Limb (tissue), 2 donors: ENCODE results near the gene RPL3.

Experiments
- DNase-seq, 2 donors: peaks; one replicate each; pipeline ENCODE4 v3.0.0-alpha.2; 2016; ENCODE audit errors: extremely low spot score in 2 of 2

Gene RPL3

DNA sequence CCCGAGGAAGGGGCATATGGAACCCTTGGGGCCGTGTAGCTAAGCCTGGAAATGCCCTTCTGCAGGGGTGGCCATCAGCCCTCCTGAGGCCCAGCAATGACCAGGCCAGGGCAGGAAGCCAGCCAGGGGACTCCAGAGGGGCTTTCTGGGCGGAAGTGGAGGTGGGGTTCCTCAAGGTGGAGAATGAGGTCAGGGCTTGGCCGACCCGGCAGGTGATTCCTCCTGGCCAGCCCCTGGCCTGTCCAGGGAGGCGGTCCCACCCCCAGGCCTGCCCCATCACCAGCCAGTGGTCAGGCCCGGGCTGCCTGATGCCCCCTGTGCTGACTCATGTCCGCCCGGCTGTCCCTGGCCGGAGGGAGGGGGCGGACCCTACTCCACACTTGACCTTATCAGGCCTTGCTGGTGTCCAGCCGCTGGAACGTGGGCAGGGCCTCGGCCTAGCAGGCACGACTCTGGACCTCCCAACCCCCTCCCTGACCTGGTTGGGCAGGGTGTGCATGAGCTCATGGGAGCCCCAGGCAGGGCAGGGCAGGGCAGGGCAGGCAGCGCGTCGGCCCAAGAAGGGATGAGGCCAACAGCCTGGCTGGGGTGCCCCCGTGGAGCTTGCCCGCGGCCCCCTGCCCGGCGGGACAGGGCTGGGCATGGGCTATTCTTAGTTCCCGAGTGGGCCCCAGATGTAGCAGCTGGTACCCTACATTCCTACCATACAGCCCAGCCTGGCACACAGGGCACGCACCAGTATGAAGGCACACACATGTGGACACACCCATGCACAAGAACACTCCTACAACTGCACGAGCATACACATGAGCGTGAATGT, 35.9 kb downstream of the RPL3 start:
- no peak for DNase-seq

GRCh38 chr22:39282645-39283321, 36.6 kb downstream of the RPL3 start:
- DNase-seq = no peak

GRCh38 chr22:39281126-39281525, 38.3 kb downstream of the RPL3 start:
- DNase-seq = no peak

- no peak for DNase-seq
Observed at GRCh38 chr22:39280250-39280649, 39.2 kb downstream of the RPL3 start.

DNA sequence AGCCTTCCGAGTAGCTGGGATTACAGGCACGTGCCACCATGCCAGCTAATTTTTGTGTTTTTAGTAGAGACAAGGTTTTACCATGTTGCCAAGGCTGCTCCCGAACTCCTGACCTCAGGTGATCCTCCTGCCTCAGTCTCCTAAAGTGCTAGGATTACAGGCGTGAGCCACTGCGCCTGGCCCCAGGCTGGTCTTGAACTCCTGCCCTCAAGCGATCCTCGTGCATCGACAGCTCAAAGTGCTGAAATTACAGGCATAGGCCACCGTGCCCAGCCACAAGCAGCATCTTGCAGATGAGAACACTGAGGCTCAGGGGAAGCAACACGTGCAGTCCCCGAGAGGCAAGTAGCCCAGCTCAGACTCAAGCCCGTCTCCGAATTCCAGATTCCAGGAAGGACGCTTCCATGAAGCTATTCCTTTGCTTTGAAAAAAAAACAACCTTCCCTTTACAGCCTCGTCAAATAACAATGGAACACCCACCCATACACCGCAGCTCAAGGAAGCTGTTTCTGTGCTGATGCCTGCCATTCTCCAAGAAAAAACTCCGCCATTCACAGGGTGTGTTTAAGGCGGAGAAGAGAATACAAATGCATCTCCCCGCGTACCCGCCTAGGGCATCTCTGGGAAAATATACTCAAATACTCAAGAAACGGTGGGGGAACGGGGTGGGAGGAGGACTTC, 40.1 kb downstream of the RPL3 start:
- DNase-seq = no peak

- DNase-seq = no peak
Observed at GRCh38 chr22:39278040-39278439, 41.4 kb downstream of the RPL3 start.

- no peak for DNase-seq
Observed at GRCh38 chr22:39277142-39277607, 42.2 kb downstream of the RPL3 start.

GRCh38 chr22:39276440-39277141, 42.8 kb downstream of the RPL3 start:
- DNase-seq = no peak

GRCh38 chr22:39275814-39276439, 43.5 kb downstream of the RPL3 start:
- no peak for DNase-seq

DNA sequence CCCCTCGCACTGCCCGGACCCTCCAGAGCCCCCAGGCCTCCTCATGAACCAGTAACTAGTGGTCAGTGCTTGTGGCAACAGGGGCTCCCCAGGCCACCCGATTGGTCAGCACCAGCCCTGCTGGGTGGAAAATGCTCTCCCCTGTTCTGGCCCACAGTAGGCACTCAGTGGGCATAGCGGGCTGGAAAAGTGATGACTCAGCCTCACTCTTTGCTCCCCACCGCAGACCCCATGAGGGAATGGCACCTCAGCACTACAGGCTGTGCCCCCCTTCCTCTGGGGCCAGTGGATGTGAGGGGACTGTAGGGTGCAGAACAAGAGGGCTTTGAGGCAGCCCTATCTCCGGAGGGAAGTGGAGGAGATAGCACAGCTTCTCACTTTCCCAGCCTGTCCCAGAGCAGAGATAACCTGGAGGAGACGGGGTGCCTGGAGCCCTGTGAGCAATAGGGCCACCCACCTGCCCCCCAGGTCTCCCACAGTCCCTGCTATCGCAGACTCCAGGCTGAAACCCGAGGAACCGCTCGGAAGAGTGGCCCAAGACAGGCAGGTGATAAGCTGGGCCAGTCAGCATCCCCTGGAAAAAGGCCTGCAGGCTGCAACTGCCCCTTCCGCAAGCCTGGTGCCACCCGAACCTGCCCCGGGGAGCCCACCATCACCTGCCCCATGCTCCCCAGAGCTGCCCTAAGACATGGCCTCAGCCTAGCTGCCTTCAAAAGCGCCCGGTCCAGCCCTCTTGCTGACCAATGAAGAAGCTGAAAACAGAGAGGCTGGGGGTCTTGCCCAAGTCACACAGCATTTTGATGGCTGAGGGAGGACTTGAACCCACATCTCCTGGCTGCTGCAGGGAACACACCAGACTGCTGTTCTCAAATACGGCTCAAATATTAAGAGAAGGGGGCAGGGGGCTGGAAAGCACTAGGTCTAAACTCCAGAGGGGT, 45.2 kb downstream of the RPL3 start:
- DNase-seq = no peak

DNA sequence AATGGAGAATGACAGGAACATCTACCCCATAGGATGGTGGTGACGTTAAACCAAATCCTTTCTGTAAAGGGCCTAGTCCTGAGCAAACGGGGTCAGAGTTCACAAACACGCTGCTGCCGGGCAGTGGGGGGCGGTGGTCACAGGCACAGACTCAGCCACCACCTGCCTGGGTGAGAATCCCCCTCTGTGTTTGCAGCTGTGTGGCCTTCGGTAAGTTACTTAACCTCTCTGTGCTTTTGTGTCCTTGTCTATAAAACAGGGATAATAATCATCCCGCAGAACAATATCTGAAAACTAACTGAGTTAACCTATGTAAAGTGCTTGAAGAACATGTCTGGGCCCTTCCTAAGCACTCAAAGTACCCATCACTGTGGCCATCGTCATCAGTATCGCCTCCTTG, 48.6 kb downstream of the RPL3 start:
- no peak for DNase-seq

DNA sequence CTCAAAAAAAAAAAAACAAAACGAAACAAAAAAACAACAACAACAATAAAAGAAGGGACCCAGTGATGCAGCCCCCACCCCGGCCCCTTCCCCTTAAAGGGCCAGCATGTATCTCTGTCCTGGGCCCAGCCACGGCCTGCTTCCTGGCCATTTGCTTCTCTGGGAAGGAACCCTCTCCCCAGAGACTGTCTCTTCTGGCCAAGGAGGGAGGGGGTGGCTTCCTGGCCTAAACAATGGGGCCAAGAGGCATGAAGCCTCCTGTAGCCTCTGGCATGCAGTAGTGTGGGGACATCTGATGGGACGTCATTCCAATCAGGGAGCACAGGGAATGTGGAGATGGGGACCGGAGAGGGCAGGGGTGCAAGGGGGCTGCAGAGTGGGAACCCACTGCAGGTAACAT, 49.1 kb downstream of the RPL3 start:
- no peak for DNase-seq

- no peak for DNase-seq
Observed at GRCh38 chr22:39269095-39269790, 50.2 kb downstream of the RPL3 start.

- DNase-seq = no peak
Observed at GRCh38 chr22:39268645-39269044, 50.8 kb downstream of the RPL3 start.

GRCh38 chr22:39267974-39268373, 51.4 kb downstream of the RPL3 start:
- no peak for DNase-seq

DNA sequence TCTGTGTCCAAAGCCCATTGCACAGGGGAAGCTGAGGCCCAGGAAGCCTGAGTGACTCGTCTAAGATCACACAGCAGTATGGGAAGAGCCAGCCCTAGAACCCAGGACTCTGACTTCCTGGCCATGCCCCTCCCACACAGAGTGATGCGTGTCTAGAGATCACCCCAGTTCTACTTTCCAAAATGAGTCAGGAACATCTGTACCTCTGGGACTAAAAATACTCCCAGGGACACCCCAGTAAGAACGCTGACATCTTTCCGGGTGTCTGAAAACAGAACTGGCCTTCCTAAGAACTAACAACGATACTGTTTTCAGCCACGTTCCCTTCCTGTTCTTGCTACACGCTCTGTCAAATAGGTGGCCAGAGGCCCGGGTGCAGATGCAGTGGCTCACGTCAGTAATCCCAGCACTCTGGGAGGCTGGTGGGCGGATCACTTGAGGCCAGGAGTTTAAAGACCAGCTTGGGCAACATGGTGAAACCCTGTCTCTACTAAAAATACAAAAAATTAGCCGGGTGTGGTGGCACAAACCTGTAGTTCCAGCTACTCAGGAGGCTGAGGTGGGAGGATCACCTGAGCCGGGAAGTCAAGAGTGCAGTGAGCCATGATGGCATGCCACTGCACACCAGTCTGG, 52.9 kb downstream of the RPL3 start:
- no peak for DNase-seq

- DNase-seq = no peak
Observed at GRCh38 chr22:39265143-39265886, 54.1 kb downstream of the RPL3 start.

DNA sequence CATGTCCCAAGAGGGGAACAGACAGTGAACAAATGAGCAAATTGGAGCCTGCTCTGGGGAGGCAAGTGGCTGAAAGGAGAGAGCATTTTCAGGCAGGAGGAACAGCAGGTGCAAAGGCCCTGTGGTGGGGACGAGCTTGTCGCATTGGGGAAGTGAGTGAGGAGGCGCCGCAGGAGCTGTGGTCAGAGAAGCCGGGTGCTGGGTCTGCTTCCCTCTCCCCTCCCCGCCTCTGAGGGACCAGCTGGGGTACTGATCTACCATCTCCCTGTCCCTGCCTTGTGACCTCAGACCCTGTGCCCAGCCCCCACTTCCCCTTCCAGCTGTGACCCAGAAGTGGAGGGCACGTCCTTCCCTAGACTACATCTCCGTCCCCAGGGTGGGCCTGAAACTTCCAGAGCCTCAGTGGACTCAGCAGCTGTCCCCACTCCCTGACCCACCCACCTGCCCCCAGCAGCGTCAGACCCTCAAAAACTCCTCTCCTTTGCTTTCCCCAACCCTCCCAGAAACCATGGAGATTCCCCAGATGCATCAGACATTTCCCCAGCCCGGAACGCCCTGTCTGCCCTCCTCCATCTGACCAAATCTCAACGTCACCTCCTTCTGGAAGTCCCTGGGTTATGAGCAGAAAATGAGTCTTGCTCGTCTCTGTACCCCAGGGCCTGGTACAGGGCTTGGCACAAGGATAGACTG, 54.9 kb downstream of the RPL3 start:
- DNase-seq = no peak
